PFSK-1 (cell line): ENCODE measurements around the gene MAP3K21.

Experiments used
- POLR2AphosphoS5 ChIP-seq: IDR thresholded peaks from 2 replicates; pipeline ENCODE4 v1.6.1; 2012; ENCODE audit warnings: low read depth, mild to moderate bottlenecking, control low read depth, low read length, moderate library complexity
- REST ChIP-seq, 2 experiments: IDR thresholded peaks; 2 replicates each; pipeline versions ENCODE4 v1.6.1 to v1.8.0; 2011 to 2012; ENCODE audit warnings: low read depth in 2 of 2, low read length in 2 of 2, control low read depth in 1 of 2, inconsistent platforms in 1 of 2, mild to moderate bottlenecking in 1 of 2, moderate library complexity in 1 of 2; ENCODE audit not compliant: insufficient read depth in 1 of 2

- TF ChIP-seq REST (IDR thresholded peaks at IDR 0.05; ENCODE audit: insufficient read depth in 1 of 2, low read depth in 2 of 2, low read length in 2 of 2) (no peak), POLR2AphosphoS5 (no peak)
Observed at GRCh38 chr1:233389169-233389568, 61.6 kb downstream of the MAP3K21 start.
